ENCODE data around the gene RBM4B. TPM values are rescaled to one million over a fixed set of nuclear protein-coding genes. Genes with fewer than 3 reads are reported as not detected.

The RBM4B gene
- total RNA-seq, 1 donor from 2014 or later: 4.0 TPM

- no peak for DNase-seq (ENCODE audit: low read depth)
- H3K4me3 ChIP-seq (ENCODE audit: low read depth, low read length): no peak overlapping the region
- TF ChIP-seq CTCF (conservative IDR thresholded peaks at IDR 0.05; ENCODE audit: low read depth, low read length): no peak
Measured at GRCh38 chr11:66631883-66632282, 45.8 kb downstream of the RBM4B start.

- no peak for TF ChIP-seq CTCF (conservative IDR thresholded peaks at IDR 0.05; ENCODE audit: low read depth, low read length)
- DNase-seq (ENCODE audit: low read depth): no peak
- H3K4me3 ChIP-seq (ENCODE audit: low read depth, low read length): no peak overlapping the region
Measured at GRCh38 chr11:66629356-66629755, 48.3 kb downstream of the RBM4B start.

GRCh38 chr11:66628061-66628603 lies 49.6 kb downstream of the RBM4B start:
- TF ChIP-seq CTCF (conservative IDR thresholded peaks at IDR 0.05; ENCODE audit: low read depth, low read length): no peak
- DNase-seq (ENCODE audit: low read depth): no peak
- H3K4me3 ChIP-seq (ENCODE audit: low read depth, low read length): no peak overlapping the region

- no peak overlapping the region for H3K4me3 ChIP-seq (ENCODE audit: low read depth, low read length)
- no peak for TF ChIP-seq CTCF (conservative IDR thresholded peaks at IDR 0.05; ENCODE audit: low read depth, low read length)
- no peak for DNase-seq (ENCODE audit: low read depth)
Measured at GRCh38 chr11:66626926-66627325, 50.8 kb downstream of the RBM4B start.

GRCh38 chr11:66626382-66626781 lies 51.3 kb downstream of the RBM4B start:
- H3K4me3 ChIP-seq (ENCODE audit: low read depth, low read length): no peak overlapping the region
- TF ChIP-seq CTCF (conservative IDR thresholded peaks at IDR 0.05; ENCODE audit: low read depth, low read length): no peak
- no peak for DNase-seq (ENCODE audit: low read depth)

GRCh38 chr11:66625752-66626149 lies 51.9 kb downstream of the RBM4B start:
- TF ChIP-seq CTCF (conservative IDR thresholded peaks at IDR 0.05; ENCODE audit: low read depth, low read length): no peak
- no peak overlapping the region for H3K4me3 ChIP-seq (ENCODE audit: low read depth, low read length)
- DNase-seq (ENCODE audit: low read depth): no peak

GRCh38 chr11:66625041-66625751 lies 52.5 kb downstream of the RBM4B start:
- no peak for DNase-seq (ENCODE audit: low read depth)
- no peak for TF ChIP-seq CTCF (conservative IDR thresholded peaks at IDR 0.05; ENCODE audit: low read depth, low read length)
- no peak overlapping the region for H3K4me3 ChIP-seq (ENCODE audit: low read depth, low read length)
